Activated naive CD4-positive, alpha-beta T cell treated with anti-CD3 and anti-CD28 coated beads, Interleukin-2, amount 10 ng/mL, durations not matched to agents 7 days and 5 days (primary cell): ENCODE results near the gene ITGB2.

Experiments used
- CTCF ChIA-PET: fragments of 350-600 bp; sonication (Branson Sonifier 250); formaldehyde crosslinking; loops from one replicate; lab custom pipeline; 2021; ENCODE audit warnings: antibody characterized with exemption; lab: Charles Lee
- DNase-seq: peaks from one replicate; pipeline ENCODE4 v3.0.0-alpha.2; 2020
- H3K27ac Mint-ChIP-seq: one replicate; pipeline ENCODE4 v1.8.0; 2021; ENCODE audit warnings: mild to moderate bottlenecking, moderate library complexity, mixed read lengths
- H3K27me3 Mint-ChIP-seq: one replicate; pipeline ENCODE4 v1.8.0; 2021; ENCODE audit warnings: mild to moderate bottlenecking, mixed read lengths
- H3K36me3 Mint-ChIP-seq: one replicate; pipeline ENCODE4 v1.8.0; 2021; ENCODE audit warnings: mixed read lengths
- H3K4me1 Mint-ChIP-seq: one replicate; pipeline ENCODE4 v1.8.0; 2021; ENCODE audit warnings: mixed read lengths
- H3K4me3 Mint-ChIP-seq: one replicate; pipeline ENCODE4 v1.8.0; 2021; ENCODE audit warnings: mild to moderate bottlenecking, moderate library complexity, mixed read lengths
- H3K9me3 Mint-ChIP-seq: one replicate; pipeline ENCODE4 v1.8.0; 2021; ENCODE audit warnings: mixed read lengths

The ITGB2 gene

GRCh38 chr21:44911068-44911383, 9.7 kb downstream of the ITGB2 start:
- peak overlapping the region; percentile 74 for H3K4me3 Mint-ChIP-seq
- peaks cover 44% of the 10 kb centered on the region for H3K36me3 Mint-ChIP-seq
- peaks cover 67% of the 10 kb centered on the region for H3K4me1 Mint-ChIP-seq
- no peaks in the 10 kb centered on the region for H3K9me3 Mint-ChIP-seq
- no peaks in the 10 kb centered on the region for H3K27me3 Mint-ChIP-seq
- DNase-seq, result no peak
- H3K27ac Mint-ChIP-seq, result peak overlapping the region; percentile 92
- CTCF ChIA-PET, result interaction anchor here (0.7 to 3.2 kb wide), 9 partner anchors 9 to 110 kb away, joined by 3 to 16 read pairs (median 4); partner anchors contain the start of genes ITGB2 and UBE2G2

- CTCF ChIA-PET, result interaction anchor here (0.7 to 3.2 kb wide), 7 partner anchors 9 to 110 kb away, joined by 3 to 16 read pairs (median 5); partner anchors contain the start of genes ITGB2 and UBE2G2
- no peak for DNase-seq
- Mint-ChIP-seq H3K27me3 (no peaks in the 10 kb centered on the region), H3K27ac (peak overlapping the region; percentile 75), H3K36me3 (peaks cover 44% of the 10 kb centered on the region), H3K9me3 (no peaks in the 10 kb centered on the region), H3K4me3 (peak overlapping the region; percentile 74), H3K4me1 (peaks cover 61% of the 10 kb centered on the region)
Measured at GRCh38 chr21:44910229-44911067, 10.3 kb downstream of the ITGB2 start.

- no peaks in the 10 kb centered on the region for H3K27me3 Mint-ChIP-seq
- peak overlapping the region; percentile 41 for H3K4me3 Mint-ChIP-seq
- peak overlapping the region; percentile 75 for H3K27ac Mint-ChIP-seq
- peaks cover 54% of the 10 kb centered on the region for H3K4me1 Mint-ChIP-seq
- peaks cover 45% of the 10 kb centered on the region for H3K36me3 Mint-ChIP-seq
- no peak for DNase-seq
- H3K9me3 Mint-ChIP-seq, result no peaks in the 10 kb centered on the region
- CTCF ChIA-PET, result interaction anchor here (0.7 to 3.2 kb wide), 2 partner anchors 16 to 17 kb away, joined by 3 to 15 read pairs; no protein-coding TSS in a partner anchor
Measured at GRCh38 chr21:44909719-44910118, 11.0 kb downstream of the ITGB2 start.

GRCh38 chr21:44908908-44909307, 11.8 kb downstream of the ITGB2 start:
- peaks cover 50% of the 10 kb centered on the region for H3K4me1 Mint-ChIP-seq
- peaks cover 3% of the 10 kb centered on the region for H3K9me3 Mint-ChIP-seq
- H3K4me3 Mint-ChIP-seq, result peak overlapping the region; percentile 39
- H3K36me3 Mint-ChIP-seq, result peaks cover 50% of the 10 kb centered on the region
- no peaks in the 10 kb centered on the region for H3K27me3 Mint-ChIP-seq
- no peak for DNase-seq
- CTCF ChIA-PET, result interaction anchor here (1.1 to 1.3 kb wide), 2 partner anchors 21 to 108 kb away, joined by 3 read pairs; no protein-coding TSS in a partner anchor
- H3K27ac Mint-ChIP-seq, result peak overlapping the region; percentile 21

GRCh38 chr21:44907966-44908895, 12.5 kb downstream of the ITGB2 start:
- peaks cover 48% of the 10 kb centered on the region for H3K4me1 Mint-ChIP-seq
- DNase-seq, result no peak
- peaks cover 53% of the 10 kb centered on the region for H3K36me3 Mint-ChIP-seq
- H3K27me3 Mint-ChIP-seq, result no peaks in the 10 kb centered on the region
- no peak overlapping the region for H3K4me3 Mint-ChIP-seq
- H3K9me3 Mint-ChIP-seq, result peaks cover 3% of the 10 kb centered on the region
- CTCF ChIA-PET, result interaction anchor here (1.1 to 2.1 kb wide), 3 partner anchors 14 to 108 kb away, joined by 3 to 7 read pairs (median 3); no protein-coding TSS in a partner anchor
- H3K27ac Mint-ChIP-seq, result peak overlapping the region; percentile 21

GRCh38 chr21:44907225-44907965, 13.3 kb downstream of the ITGB2 start:
- H3K27me3 Mint-ChIP-seq, result no peaks in the 10 kb centered on the region
- H3K27ac Mint-ChIP-seq, result no peak overlapping the region
- peaks cover 7% of the 10 kb centered on the region for H3K9me3 Mint-ChIP-seq
- H3K4me1 Mint-ChIP-seq, result peaks cover 43% of the 10 kb centered on the region
- peaks cover 62% of the 10 kb centered on the region for H3K36me3 Mint-ChIP-seq
- DNase-seq, result no peak
- no peak overlapping the region for H3K4me3 Mint-ChIP-seq
- CTCF ChIA-PET, result interaction anchor here (1.1 to 2.1 kb wide), 2 partner anchors 14 to 22 kb away, joined by 3 to 7 read pairs; no protein-coding TSS in a partner anchor

- H3K27ac Mint-ChIP-seq, result no peak overlapping the region
- H3K4me1 Mint-ChIP-seq, result peaks cover 28% of the 10 kb centered on the region
- no peak for DNase-seq
- CTCF ChIA-PET, result no interaction called here
- no peak overlapping the region for H3K4me3 Mint-ChIP-seq
- no peaks in the 10 kb centered on the region for H3K27me3 Mint-ChIP-seq
- peaks cover 7% of the 10 kb centered on the region for H3K9me3 Mint-ChIP-seq
- H3K36me3 Mint-ChIP-seq, result peaks cover 69% of the 10 kb centered on the region
Measured at GRCh38 chr21:44905728-44906090, 15.0 kb downstream of the ITGB2 start.

GRCh38 chr21:44905016-44905727, 15.5 kb downstream of the ITGB2 start:
- Mint-ChIP-seq H3K27ac (no peak overlapping the region), H3K4me3 (no peak overlapping the region), H3K4me1 (peaks cover 24% of the 10 kb centered on the region), H3K9me3 (peaks cover 7% of the 10 kb centered on the region), H3K36me3 (peaks cover 74% of the 10 kb centered on the region), H3K27me3 (no peaks in the 10 kb centered on the region)
- CTCF ChIA-PET, result no interaction called here
- DNase-seq, result no peak

- Mint-ChIP-seq H3K9me3 (peaks cover 7% of the 10 kb centered on the region), H3K27me3 (no peaks in the 10 kb centered on the region), H3K36me3 (peaks cover 72% of the 10 kb centered on the region), H3K4me3 (no peak overlapping the region), H3K4me1 (peaks cover 16% of the 10 kb centered on the region), H3K27ac (no peak overlapping the region)
- CTCF ChIA-PET, result interaction anchor here (0.6 kb wide), 1 partner anchor 12 kb away, joined by 3 read pairs; no protein-coding TSS in a partner anchor
- no peak for DNase-seq
Measured at GRCh38 chr21:44904141-44904923, 16.4 kb downstream of the ITGB2 start.

- CTCF ChIA-PET, result interaction anchor here (0.6 kb wide), 1 partner anchor 11 kb away, joined by 3 read pairs; no protein-coding TSS in a partner anchor
- H3K4me1 Mint-ChIP-seq, result peaks cover 11% of the 10 kb centered on the region
- peaks cover 7% of the 10 kb centered on the region for H3K9me3 Mint-ChIP-seq
- DNase-seq, result no peak
- no peaks in the 10 kb centered on the region for H3K27me3 Mint-ChIP-seq
- H3K4me3 Mint-ChIP-seq, result no peak overlapping the region
- H3K36me3 Mint-ChIP-seq, result peaks cover 68% of the 10 kb centered on the region
- H3K27ac Mint-ChIP-seq, result peak overlapping the region; percentile 56
Measured at GRCh38 chr21:44903689-44904088, 17.0 kb downstream of the ITGB2 start.

GRCh38 chr21:44903050-44903685, 17.5 kb downstream of the ITGB2 start:
- Mint-ChIP-seq H3K4me1 (peaks cover 13% of the 10 kb centered on the region), H3K27me3 (no peaks in the 10 kb centered on the region), H3K27ac (peak overlapping the region; percentile 25), H3K4me3 (no peak overlapping the region), H3K36me3 (peaks cover 68% of the 10 kb centered on the region), H3K9me3 (peaks cover 7% of the 10 kb centered on the region)
- DNase-seq, result no peak
- CTCF ChIA-PET, result interaction anchor here (0.6 kb wide), 1 partner anchor 11 kb away, joined by 3 read pairs; no protein-coding TSS in a partner anchor
